SK-N-MC (cell line): ENCODE measurements around the gene CEP126.

Source experiments
- EZH2 ChIP-seq: fragments of 200-600 bp; sonication (generic); IDR thresholded peaks from one replicate; pipeline ENCODE4 v1.6.1; 2017; ENCODE audit warnings: antibody characterized with exemption
- POLR2AphosphoS5 ChIP-seq: IDR thresholded peaks from 2 replicates; pipeline ENCODE4 v1.6.1; 2012; ENCODE audit warnings: mild to moderate bottlenecking, low read depth, low read length, borderline replicate concordance

GRCh38 chr11:101880222-101880621, 34.6 kb upstream of the CEP126 start:
- TF ChIP-seq POLR2AphosphoS5 (no peak), EZH2 (no peak)
